ENCODE results near the gene RAB29.

Gene RAB29

GRCh38 chr1:205719762-205720161 is 55.5 kb downstream of the RAB29 start:
- DNase-seq: no peak

DNA sequence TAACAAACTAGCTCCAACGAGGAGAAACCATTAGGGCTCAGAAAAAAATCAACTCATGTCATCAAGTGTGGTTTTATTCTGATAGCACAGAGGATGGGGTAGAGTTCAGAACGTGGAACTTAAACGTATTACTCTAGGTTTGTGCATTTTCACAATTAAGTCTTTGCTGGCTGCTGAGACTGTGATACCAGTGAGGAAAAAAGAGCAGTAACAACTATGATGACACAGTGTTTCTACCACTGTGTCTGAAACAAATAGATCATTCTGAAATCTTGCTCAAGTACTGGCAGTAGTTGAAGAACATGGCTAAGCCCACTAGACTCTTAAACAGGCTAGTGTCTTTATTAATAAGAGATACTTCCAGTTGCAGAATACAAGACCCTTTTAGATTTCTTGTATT is 56.3 kb downstream of the RAB29 start:
- no peak for DNase-seq
